Gastrocnemius medialis (tissue), 4 donors: ENCODE measurements around the gene MAML1. TPM values are rescaled to one million over a fixed set of nuclear protein-coding genes. Genes with fewer than 3 reads are reported as not detected.

Source experiments
- ATAC-seq, 2 donors: fragments of 150-250 bp; one replicate each; pipeline ENCODE4 v1.9.1; 2016
- DNase-seq, 2 donors: peaks; one replicate each; pipeline ENCODE4 v3.0.0-alpha.2; 2019
- H3K27ac ChIP-seq, 4 donors: fragments of 200-600 bp; sonication (generic); 1 replicate in 1 of 4; 2 replicates in 3 of 4; pipeline ENCODE4 v1.5.1; 2016 to 2018; ENCODE audit warnings: mild to moderate bottlenecking in 2 of 4, moderate library complexity in 1 of 4
- H3K27me3 ChIP-seq, 3 donors: fragments of 200-600 bp; sonication (generic) in 2 of 3; 1 replicate in 1 of 3; 2 replicates in 2 of 3; pipeline versions ENCODE4 v1.5.1 to v1.6.0; 2016 to 2019; ENCODE audit warnings: mild to moderate bottlenecking in 1 of 3, moderate library complexity in 1 of 3
- H3K36me3 ChIP-seq, 2 donors: fragments of 200-600 bp; sonication (generic) in 1 of 2; one replicate each; pipeline ENCODE4 v1.5.1; 2017 to 2018
- H3K4me1 ChIP-seq, 2 donors: fragments of 200-600 bp; sonication (generic) in 1 of 2; one replicate each; pipeline ENCODE4 v1.5.1; 2016 to 2017; ENCODE audit warnings: mild to moderate bottlenecking in 2 of 2
- H3K4me3 ChIP-seq, 4 donors: fragments of 200-600 bp; sonication (generic) in 3 of 4; 1 replicate in 1 of 4; 2 replicates in 3 of 4; pipeline ENCODE4 v1.5.1; 2016 to 2019; ENCODE audit warnings: mild to moderate bottlenecking in 2 of 4
- H3K9me3 ChIP-seq, 3 donors: fragments of 200-600 bp; sonication (generic) in 2 of 3; 1 replicate in 1 of 3; 2 replicates in 2 of 3; pipeline ENCODE4 v1.5.1; 2016 to 2019
- POLR2A ChIP-seq, 2 donors: fragments of 450-650 bp; IDR thresholded peaks; one replicate each; pipeline ENCODE4 v1.6.1; 2017; ENCODE audit warnings: antibody characterized with exemption in 2 of 2, mild to moderate bottlenecking in 2 of 2, moderate library complexity in 2 of 2
- in situ Hi-C, 4 donors: fragments of 200-750 bp; cut with MboI; loops; one replicate each; pipeline versions ENCODE4 v1.15.0 to v1.8.0; 2017; ENCODE audit warnings: low sequenced_read_pairs in 4 of 4
- intact Hi-C: fragments of 100-400 bp; cut with DNase I; formaldehyde crosslinking; loops from one replicate; pipeline ENCODE4 v1.15.1; 2023; ENCODE audit warnings: low total_unique reads
- total RNA-seq, 4 donors: library from RNA; depleted of rRNA; stranded (reverse); fragments of >200 nt; gene quantifications; one replicate each; pipeline versions ENCODE4 v1.1.0 to v1.2.3, GENCODE V29; 2016
- TF ChIP-seq, protein P1 (sequence below), 5 experiments: fragments of 450-650 bp in 3 of 5; fragments of 200-600 bp in 2 of 5; sonication (generic) in 2 of 5; IDR thresholded peaks in 4 of 5; conservative IDR thresholded peaks in 1 of 5; 1 replicate in 4 of 5; 2 replicates in 1 of 5; pipeline ENCODE4 v1.5.1; 2016 to 2019; ENCODE audit warnings: antibody characterized with exemption in 5 of 5, mild to moderate bottlenecking in 3 of 5, moderate library complexity in 3 of 5

MAML1 gene
- total RNA-seq, 4 donors from 2014 or later = 14.4 to 16.3 (median 15.1) TPM

DNA sequence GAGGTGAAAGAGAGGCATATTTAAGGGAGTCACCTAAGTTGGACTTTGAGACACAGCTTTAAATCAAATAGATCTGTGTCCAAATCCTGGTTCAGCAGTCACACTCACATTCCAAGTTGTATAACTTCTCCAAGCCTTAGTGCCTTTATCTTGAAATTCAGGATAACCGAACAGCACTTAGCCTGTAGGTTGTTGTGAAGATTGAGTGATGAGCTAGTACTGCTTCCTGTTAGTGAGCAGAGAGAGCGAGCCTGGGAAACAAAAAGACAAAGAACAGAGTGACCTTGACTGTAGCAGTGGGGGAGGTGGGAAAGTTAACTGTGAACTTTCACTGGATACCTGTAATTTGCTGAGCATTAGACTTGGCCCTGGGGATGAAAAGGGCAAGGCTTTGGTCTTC lies 22.4 kb downstream of the MAML1 start:
- Histone ChIP-seq H3K27ac (no peak overlapping the region), H3K4me1 (peaks cover 20 to 31% of the 10 kb centered on the region in 2 donors), H3K9me3 (no peaks in the 10 kb centered on the region), H3K4me3 (no peak overlapping the region), H3K27me3 (no peaks in the 10 kb centered on the region), H3K36me3 (peaks cover 0 to 7% of the 10 kb centered on the region in 2 donors)
- ATAC-seq (no peak), DNase-seq (no peak)
- TF ChIP-seq POLR2A (IDR thresholded peaks at IDR 0.05) = no peak
- TF ChIP-seq, protein P1, sequence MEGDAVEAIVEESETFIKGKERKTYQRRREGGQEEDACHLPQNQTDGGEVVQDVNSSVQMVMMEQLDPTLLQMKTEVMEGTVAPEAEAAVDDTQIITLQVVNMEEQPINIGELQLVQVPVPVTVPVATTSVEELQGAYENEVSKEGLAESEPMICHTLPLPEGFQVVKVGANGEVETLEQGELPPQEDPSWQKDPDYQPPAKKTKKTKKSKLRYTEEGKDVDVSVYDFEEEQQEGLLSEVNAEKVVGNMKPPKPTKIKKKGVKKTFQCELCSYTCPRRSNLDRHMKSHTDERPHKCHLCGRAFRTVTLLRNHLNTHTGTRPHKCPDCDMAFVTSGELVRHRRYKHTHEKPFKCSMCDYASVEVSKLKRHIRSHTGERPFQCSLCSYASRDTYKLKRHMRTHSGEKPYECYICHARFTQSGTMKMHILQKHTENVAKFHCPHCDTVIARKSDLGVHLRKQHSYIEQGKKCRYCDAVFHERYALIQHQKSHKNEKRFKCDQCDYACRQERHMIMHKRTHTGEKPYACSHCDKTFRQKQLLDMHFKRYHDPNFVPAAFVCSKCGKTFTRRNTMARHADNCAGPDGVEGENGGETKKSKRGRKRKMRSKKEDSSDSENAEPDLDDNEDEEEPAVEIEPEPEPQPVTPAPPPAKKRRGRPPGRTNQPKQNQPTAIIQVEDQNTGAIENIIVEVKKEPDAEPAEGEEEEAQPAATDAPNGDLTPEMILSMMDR (IDR thresholded peaks at IDR 0.05 in 4 of 5, conservative IDR thresholded peaks at IDR 0.05 in 1 of 5) = no peak
- intact Hi-C loops (no loop called here), in situ Hi-C loops (loop anchor here in 2 of 4 donors (25.0 kb wide), 2 partner anchors 107 to 332 kb away; partner anchors contain the start of gene MRNIP (in 1 of the 2))

DNA sequence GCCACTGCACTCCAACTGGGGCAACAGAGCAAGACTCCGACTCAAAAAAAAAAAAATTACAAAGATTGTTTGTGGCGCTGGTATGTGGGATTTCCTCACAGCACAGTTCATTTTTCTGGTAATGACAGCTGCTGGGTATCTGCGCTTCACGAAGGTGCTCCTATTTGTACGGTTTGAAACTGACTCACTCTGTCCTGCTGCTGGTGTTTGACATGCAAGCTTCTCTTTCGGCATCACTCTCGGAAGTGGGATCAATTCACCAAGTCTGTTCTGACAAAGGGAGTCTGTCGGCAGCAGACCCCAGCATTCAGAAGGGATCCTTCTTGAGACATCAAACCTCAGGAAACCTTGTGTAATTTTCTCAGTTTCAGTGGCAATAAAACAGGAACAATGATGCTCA lies 26.3 kb downstream of the MAML1 start:
- in situ Hi-C loops = loop anchor here in 2 of 4 donors (25.0 kb wide), 2 partner anchors 103 to 328 kb away; partner anchors contain the start of gene MRNIP (in 1 of the 2)
- H3K4me1 ChIP-seq = peaks cover 51 to 65% of the 10 kb centered on the region in 2 donors
- DNase-seq = no peak

DNA sequence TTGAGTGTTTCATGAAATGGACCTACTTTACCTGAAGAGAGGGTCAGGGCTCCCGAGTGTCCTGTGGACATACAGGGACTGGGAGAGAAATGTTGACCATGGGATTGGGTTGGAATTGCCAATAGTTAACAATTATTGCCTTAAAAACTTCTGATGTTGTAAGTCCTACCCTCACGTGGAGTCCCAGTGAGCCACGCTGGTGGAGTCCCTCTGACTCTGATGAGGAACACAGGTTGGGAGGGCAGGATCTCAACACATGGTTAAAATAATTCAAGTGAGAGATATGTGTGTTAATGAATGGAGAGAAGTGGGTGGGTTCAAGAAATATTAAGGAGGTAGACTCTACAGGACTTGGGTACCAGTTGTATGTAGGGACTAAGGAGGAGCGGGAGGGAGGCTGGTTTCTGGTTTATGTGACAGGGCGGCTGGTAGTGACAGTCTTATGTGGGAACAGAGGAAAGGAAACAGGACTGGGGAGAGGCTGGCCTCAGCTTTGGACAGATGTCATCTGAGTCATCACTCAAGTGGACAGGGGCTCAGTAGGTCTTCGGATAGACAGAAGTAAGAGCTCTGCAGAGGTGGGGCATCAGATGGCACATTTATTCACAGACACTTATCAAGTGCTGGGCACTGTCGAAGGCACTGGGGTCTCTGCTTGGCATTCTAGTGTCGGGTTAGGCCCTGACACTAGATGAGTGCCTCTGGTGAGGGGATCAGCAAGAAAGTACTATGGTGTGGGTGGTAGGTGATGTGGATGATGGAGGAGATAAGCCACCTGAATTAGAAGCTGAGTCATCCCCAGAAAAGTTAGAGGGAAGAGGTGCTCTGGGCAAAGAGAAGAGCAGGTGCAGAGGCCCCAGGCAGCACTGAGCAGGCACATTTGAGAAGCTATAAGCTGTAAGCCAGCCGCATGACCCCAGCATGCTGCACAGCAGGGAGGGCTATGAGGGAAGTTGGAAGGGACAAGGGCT lies 27.2 kb downstream of the MAML1 start:
- ATAC-seq = peak; percentile 34 to 66
- no peak overlapping the region for H3K4me3 ChIP-seq
- peaks cover 45 to 58% of the 10 kb centered on the region in 2 donors for H3K4me1 ChIP-seq
- no peaks in the 10 kb centered on the region for H3K9me3 ChIP-seq
- no peaks in the 10 kb centered on the region for H3K27me3 ChIP-seq
- peak overlapping the region; percentile 32 to 74 (median 59) for H3K27ac ChIP-seq
- peak in 1 of 2 donors; percentile 60 for DNase-seq
- intact Hi-C loops = no loop called here
- TF ChIP-seq, protein P1 (IDR thresholded peaks at IDR 0.05 in 4 of 5, conservative IDR thresholded peaks at IDR 0.05 in 1 of 5) = no peak
- TF ChIP-seq POLR2A (IDR thresholded peaks at IDR 0.05) = no peak
- in situ Hi-C loops = loop anchor here in 2 of 4 donors (25.0 kb wide), 2 partner anchors 102 to 327 kb away; partner anchors contain the start of gene MRNIP (in 1 of the 2)
- H3K36me3 ChIP-seq = no peaks in the 10 kb centered on the region

More for the DNA sequence above, 26.3 kb downstream of the MAML1 start:
- intact Hi-C loops = no loop called here
- H3K27me3 ChIP-seq = no peaks in the 10 kb centered on the region
- no peak overlapping the region for H3K4me3 ChIP-seq
- no peaks in the 10 kb centered on the region for H3K9me3 ChIP-seq
- H3K36me3 ChIP-seq = no peaks in the 10 kb centered on the region
- H3K27ac ChIP-seq = peak overlapping the region in 3 of 4 donors; percentile 58 to 74 (median 60)
- ATAC-seq = no peak
- TF ChIP-seq, protein P1 (IDR thresholded peaks at IDR 0.05 in 4 of 5, conservative IDR thresholded peaks at IDR 0.05 in 1 of 5) = no peak
- TF ChIP-seq POLR2A (IDR thresholded peaks at IDR 0.05) = no peak

DNA sequence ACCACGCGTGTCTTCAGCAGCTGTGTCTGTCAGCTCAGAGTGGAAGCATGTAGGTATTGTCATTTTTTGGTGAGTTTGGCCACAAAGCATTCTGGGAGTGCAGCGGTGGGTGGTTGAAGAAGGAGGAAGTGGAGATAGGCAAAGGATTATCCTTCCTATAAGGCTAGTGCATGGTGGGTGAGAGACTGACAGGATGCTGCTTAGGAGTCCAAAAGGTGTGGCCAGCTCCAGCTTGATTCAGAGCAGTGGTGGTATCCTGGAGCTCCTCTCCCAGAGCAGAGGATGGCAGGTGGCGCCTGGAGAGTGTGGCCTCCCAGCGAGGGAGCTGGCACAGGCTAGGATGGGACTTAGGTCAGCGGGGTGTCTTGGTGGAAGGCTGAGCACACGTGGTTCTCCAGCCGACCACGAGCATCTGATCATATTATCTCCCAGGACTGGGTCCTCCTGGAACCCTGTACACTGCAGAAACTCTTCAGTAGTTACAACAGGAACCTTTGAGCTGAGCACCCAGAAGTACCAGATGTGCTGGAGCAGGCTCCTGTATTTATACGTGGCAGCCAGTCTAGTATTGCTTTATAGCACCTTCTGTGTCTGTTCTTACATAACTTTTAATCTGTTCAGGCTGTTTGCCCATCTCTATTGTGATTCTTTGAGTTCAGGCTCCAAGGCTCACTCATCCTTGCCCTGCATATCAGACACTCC lies 29.6 kb downstream of the MAML1 start:
- DNase-seq (no peak), ATAC-seq (peak; percentile 16 to 38)
- Histone ChIP-seq H3K27me3 (no peaks in the 10 kb centered on the region), H3K27ac (peak overlapping the region; percentile 12 to 48 (median 25)), H3K4me3 (no peak overlapping the region), H3K4me1 (peaks cover 53 to 56% of the 10 kb centered on the region in 2 donors), H3K9me3 (no peaks in the 10 kb centered on the region), H3K36me3 (peaks cover 0 to 18% of the 10 kb centered on the region in 2 donors)
- intact Hi-C loops = loop anchor here (1.0 to 2.0 kb wide), 2 partner anchors 29 to 34 kb away; partner anchors contain the start of gene MAML1
- in situ Hi-C loops = loop anchor here in 2 of 4 donors (25.0 kb wide), 2 partner anchors 100 to 325 kb away; partner anchors contain the start of gene MRNIP (in 1 of the 2)
- no peak for TF ChIP-seq POLR2A (IDR thresholded peaks at IDR 0.05)
- TF ChIP-seq, protein P1 (IDR thresholded peaks at IDR 0.05 in 4 of 5, conservative IDR thresholded peaks at IDR 0.05 in 1 of 5) = no peak
